NCI-H1105 (cell line): ENCODE data around the gene ADAMTSL2.

Experiments
- DNase-seq: peaks from one replicate; lab custom pipeline; 2025; lab: John Stamatoyannopoulos, UW

The ADAMTSL2 gene

GRCh38 chr9:133575186-133576030 is 40.9 kb downstream of the ADAMTSL2 start:
- DNase-seq = no peak

- no peak for DNase-seq
Observed at GRCh38 chr9:133576031-133576874, 41.7 kb downstream of the ADAMTSL2 start.

DNA sequence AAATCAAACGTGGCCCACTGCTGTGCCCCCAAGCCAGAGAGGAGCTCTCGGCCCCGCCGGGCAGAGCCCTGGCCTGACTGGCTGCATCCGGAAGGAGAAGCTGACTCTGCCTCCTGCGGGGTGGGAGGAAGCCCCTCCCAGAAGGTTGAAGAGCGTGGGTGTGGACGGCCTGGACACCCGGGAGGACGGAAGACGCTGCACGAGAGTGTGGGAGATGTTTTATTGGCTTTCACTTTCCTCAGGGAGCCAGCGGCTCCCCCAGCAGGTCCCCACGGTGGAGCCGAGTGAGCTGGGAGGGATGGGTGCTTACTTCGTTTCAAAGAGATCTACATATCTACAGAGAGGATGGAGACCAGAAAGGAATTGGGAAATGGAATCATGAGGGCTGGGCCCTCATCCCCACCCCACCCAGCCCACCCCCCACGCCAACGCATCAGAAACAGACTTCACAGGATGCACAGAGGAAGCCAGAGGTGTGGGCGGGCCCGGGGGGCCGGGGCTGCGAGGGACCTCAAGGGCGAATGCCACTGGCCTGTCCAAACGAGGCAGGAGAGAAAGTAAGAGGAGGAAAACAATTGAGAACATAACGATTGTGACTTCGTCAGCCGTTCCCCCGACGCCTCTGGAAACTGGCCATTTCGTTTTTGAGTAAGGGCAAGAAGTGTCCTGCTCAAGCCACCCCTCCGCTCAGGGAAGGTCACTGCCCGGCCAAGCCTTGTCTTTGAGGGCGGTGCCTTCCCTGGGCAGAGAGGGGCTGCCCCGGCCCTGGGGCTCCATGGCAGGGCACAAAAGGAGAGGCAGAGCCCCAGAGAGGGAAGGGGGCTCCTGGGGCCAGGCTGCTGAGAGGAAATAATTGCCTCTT is 42.6 kb downstream of the ADAMTSL2 start:
- DNase-seq = no peak

DNA sequence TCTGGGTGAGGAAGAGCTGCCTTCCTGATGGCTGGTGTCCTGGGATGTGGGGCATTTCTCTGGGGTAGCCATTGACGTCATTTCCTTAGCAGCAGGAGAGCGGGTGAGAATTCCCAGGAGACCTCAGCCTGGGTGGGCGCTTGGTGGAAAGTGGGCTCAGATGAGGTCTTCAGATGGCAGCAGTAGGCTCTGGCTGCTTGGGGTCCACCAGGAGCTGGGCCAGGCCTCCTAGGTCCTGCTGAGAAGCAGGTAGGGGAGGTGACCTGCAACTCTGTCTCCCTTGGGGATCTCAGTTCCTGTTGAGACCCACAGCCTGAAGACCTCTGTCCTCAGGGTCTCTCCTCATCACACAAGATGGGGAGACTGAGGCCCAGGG is 43.2 kb downstream of the ADAMTSL2 start:
- no peak for DNase-seq

GRCh38 chr9:133578524-133579441 is 44.3 kb downstream of the ADAMTSL2 start:
- DNase-seq = no peak

DNA sequence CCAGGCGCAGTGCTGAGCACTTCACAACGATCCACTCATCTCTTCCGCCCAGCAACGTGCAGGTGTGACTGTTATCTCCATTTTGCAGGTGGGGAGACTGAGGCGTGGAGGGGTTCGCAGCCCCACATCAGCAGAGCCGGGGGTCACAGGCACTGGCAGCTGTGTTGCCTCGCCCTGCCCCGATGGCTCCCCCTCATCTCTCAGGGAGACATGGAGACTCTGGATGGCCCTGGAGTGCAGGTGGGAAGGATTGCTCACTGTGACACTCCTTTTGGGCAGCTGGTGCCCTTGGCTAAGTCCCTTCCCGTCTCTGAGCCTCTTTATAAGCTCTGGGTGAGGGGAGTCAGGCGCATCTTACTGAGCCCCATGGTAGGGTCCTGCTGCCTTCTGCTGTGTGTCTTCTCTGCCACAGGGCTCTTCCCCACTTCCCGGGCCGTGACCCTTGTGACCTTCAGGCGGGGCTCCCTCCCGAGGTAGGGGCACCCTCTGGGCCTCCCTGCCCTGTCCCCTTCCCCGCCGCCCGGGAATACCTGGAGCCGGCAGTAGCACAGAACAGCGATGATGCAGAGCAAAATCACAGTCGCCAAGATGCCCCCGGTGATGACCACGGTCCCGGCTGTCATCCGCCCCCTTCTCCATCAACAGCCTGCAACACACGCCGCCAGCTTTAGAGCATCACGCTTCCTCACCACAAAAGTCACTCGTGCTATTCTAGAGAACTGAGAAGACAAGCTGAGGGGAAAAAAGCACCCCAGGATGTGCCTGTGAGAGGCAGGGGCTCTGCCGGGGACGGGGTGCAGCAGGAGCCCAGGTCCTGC is 45.3 kb downstream of the ADAMTSL2 start:
- no peak for DNase-seq

DNA sequence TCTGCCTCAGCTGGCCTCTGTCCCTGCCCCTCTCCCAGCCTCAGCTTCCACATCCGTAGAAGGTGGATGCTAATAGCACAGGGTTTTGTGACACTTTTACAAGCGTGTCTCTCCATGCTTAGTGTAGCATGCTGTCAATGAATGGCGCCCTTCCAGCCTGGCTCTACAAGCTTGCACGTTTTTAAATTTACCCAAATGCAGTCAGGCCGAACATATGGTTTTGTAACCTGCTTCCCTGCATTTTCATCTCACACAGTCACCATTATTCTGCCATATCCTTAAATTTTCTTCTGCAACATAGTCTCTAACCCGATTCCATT is 45.9 kb downstream of the ADAMTSL2 start:
- no peak for DNase-seq

GRCh38 chr9:133581011-133581410 is 46.5 kb downstream of the ADAMTSL2 start:
- DNase-seq = no peak

- DNase-seq = no peak
Observed at GRCh38 chr9:133581513-133582343, 47.2 kb downstream of the ADAMTSL2 start.

GRCh38 chr9:133582501-133583045 is 48.1 kb downstream of the ADAMTSL2 start:
- DNase-seq = no peak

DNA sequence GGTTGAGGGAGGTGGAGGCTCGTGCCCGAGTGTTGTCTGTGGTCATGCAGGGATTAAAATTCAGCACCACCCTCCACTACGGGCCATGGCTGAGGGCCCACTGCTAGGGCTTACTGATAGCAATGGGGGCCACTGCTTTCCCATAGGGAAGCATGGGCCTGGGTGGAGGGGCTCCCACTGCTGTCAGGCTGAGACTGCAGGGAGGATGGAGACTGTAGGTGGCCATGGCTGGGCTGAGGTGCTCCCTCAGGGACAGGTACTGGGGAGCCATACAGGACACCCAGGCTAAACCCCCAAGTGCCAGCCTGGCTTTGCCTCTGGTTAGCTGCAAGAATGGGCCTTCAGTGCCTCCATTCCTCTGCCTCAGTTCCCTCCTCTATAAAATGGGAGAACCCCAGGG is 48.6 kb downstream of the ADAMTSL2 start:
- no peak for DNase-seq

DNA sequence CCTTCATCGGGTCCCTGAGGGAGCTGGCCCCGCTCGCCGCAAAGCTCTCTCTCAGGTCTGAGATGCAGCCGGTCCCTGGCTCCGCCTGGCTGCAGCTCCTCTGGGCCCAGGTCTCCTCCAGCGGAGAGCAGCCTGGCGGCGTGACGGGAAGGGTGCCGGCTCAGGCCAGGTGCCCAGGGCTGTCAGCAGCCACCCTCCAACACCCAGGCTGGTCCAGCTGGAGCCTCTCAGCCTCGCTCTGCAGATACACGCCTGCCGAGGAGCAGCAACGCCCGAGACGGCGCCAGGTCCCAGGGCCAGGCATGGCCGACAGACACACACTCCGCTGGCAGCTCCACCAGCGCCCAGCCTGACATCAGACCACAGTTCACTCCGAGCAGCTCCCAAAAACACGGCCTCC is 49.1 kb downstream of the ADAMTSL2 start:
- no peak for DNase-seq

- DNase-seq = no peak
Observed at GRCh38 chr9:133584167-133584558, 49.7 kb downstream of the ADAMTSL2 start.

- DNase-seq = peak; percentile 89
Observed at GRCh38 chr9:133584559-133585476, 50.3 kb downstream of the ADAMTSL2 start.

GRCh38 chr9:133585481-133586351 is 51.2 kb downstream of the ADAMTSL2 start:
- DNase-seq = peak; percentile 20

DNA sequence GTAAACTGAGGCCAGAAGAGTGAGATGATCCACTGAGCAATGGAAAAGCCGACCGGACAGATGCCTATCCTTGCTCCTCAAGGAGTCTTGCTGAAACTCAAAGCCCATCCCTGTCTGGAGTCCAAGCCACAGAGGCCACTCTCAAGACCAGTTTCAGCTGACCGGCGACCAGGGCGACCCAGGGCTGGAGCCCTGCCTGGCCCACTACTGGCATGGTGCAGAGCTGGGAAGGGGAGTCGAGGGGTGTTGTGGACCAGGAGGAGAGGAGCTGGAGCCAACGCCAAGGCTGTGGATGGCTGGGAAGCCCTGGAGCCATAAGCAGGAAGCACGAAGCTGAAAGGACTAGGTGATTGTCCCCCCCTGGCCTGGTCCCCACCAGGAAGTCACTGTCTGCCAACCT is 52.5 kb downstream of the ADAMTSL2 start:
- no peak for DNase-seq

DNA sequence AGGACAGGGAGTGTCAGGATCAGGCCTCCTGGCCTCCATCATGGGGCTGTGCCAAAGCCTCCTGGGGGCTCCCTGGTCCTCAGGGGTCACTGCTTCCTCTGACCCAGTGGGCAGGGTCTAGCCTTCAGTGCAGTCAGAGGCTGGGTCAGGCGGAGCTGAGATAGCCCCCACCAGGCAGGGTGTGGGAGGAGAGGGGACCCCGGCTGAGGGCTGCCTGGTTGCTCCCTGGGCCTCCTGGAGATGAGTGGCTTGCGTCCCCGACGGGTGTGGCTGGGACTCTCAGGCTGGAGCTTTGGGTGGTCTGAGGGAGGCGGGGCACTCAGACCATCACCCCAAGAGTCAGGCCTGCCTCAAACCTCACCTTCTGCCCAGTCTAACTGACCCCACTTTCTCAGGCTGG is 53.0 kb downstream of the ADAMTSL2 start:
- DNase-seq = no peak
